Spleen (tissue), 11 donors: ENCODE data around the gene ATF6. TPM values are rescaled to one million over a fixed set of nuclear protein-coding genes. Genes with fewer than 3 reads are reported as not detected.

Experiments used
- DNase-seq: peaks from one replicate; pipeline ENCODE4 v3.0.0-alpha.2; 2020
- H3K27ac ChIP-seq, 8 donors: fragments of 200-600 bp; sonication (generic) in 7 of 8; 1 replicate in 4 of 8; 2 replicates in 4 of 8; pipeline versions ENCODE4 v1.5.0 to v1.8.0; 2016 to 2021; ENCODE audit warnings: inconsistent platforms in 4 of 8, mild to moderate bottlenecking in 4 of 8, moderate library complexity in 1 of 8
- H3K27me3 ChIP-seq, 7 donors: fragments of 200-600 bp; sonication (generic) in 6 of 7; replicated peaks in 1 of 7; 1 replicate in 4 of 7; 2 replicates in 3 of 7; pipeline versions ENCODE4 v1.5.0 to v1.8.0; 2016 to 2021; ENCODE audit warnings: inconsistent platforms in 3 of 7, mild to moderate bottlenecking in 1 of 7
- H3K36me3 ChIP-seq, 6 donors: fragments of 200-600 bp; sonication (generic) in 5 of 6; 1 replicate in 4 of 6; 2 replicates in 2 of 6; pipeline versions ENCODE4 v1.5.0 to v1.8.0; 2016 to 2021; ENCODE audit warnings: inconsistent platforms in 2 of 6
- H3K4me1 ChIP-seq, 6 donors: fragments of 200-600 bp; sonication (generic) in 5 of 6; 1 replicate in 3 of 6; 2 replicates in 3 of 6; pipeline versions ENCODE4 v1.5.0 to v1.8.0; 2016 to 2021; ENCODE audit warnings: inconsistent platforms in 3 of 6
- H3K4me3 ChIP-seq, 8 donors: fragments of 200-600 bp; sonication (generic) in 7 of 8; 1 replicate in 4 of 8; 2 replicates in 4 of 8; pipeline versions ENCODE4 v1.5.0 to v1.8.0; 2016 to 2021; ENCODE audit warnings: inconsistent platforms in 4 of 8, mild to moderate bottlenecking in 4 of 8, moderate library complexity in 2 of 8
- H3K9me3 ChIP-seq, 8 donors: fragments of 200-600 bp; sonication (generic) in 7 of 8; 1 replicate in 4 of 8; 2 replicates in 4 of 8; pipeline versions ENCODE4 v1.5.0 to v1.8.0; 2016 to 2021; ENCODE audit warnings: inconsistent platforms in 4 of 8
- intact Hi-C: fragments of 100-400 bp; cut with DNase I; formaldehyde crosslinking; loops from one replicate; pipeline ENCODE4 v1.15.0; 2023; ENCODE audit warnings: low total_unique reads
- polyA plus RNA-seq, 3 donors: library from polyadenylated mRNA; stranded (reverse); fragments of 200-250 nt; gene quantifications; one replicate each; pipeline ENCODE4 v1.2.1, GENCODE V29; 2013
- small RNA-seq, 4 donors: library from RNA; depleted of rRNA; stranded (forward); fragments of <200 nt; gene quantifications; one replicate each; pipeline ENCODE3, GENCODE V24; 2016
- total RNA-seq, 7 donors: library from RNA; depleted of rRNA in 3 of 7; stranded (reverse); fragments of >200 nt in 3 of 7; fragmentation: NEBNext Ultra II Directional in 4 of 7; extraction: Animal tissue kit (Norgen Biotek cat#: 25700) in 4 of 7; gene quantifications; one replicate each; pipeline versions ENCODE4 v1.1.0 to v1.2.1, GENCODE V29; 2016 to 2021
- TF ChIP-seq, protein P1 (sequence below), 11 experiments: fragments of 200-600 bp in 7 of 11; fragments of 450-650 bp in 4 of 11; sonication (generic) in 4 of 11; IDR thresholded peaks in 8 of 11; conservative IDR thresholded peaks in 3 of 11; 1 replicate in 7 of 11; 2 replicates in 4 of 11; pipeline versions ENCODE4 v1.4.0 to v1.8.0; 2016 to 2021; ENCODE audit warnings: antibody characterized with exemption in 11 of 11, inconsistent platforms in 4 of 11, mild to moderate bottlenecking in 1 of 11
- donor health status: healthy with polysubstance abuse.
- donor health status: DM: no; HTN: no; CAD: no; lungs with moderate emphysema.
- donor health status: DM: no; HTN: no; CAD: no.
- donor health status: Bipolar disorder and iron deficiency.
- donor health status: healthy.
- donor health status: DM: no; HTN: no; CAD: no.
- donor health status: DM: yes; HTN: yes; CAD: no.

The ATF6 gene
- total and polyA plus RNA-seq, 10 donors = 2.5 to 46.8 (median 33.0) TPM

DNA sequence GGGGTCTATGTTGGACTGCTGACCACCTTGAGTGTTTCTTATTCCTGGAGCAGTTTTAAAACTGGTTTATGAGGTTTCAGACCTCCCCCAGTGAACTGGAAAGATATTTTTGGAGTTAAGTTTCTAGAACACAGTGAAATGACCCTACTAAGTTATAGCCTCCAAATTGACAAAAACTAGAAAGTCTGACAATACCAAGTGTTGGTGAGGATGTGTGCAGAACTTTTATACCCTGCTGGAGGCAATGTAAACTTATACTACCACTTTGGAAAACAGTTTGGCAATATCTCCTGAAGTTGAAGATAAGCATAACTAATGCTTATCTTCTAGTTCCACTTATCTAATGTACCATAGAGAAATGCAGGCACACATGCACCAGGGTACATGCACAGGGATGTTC lies 247.2 kb downstream of the ATF6 start:
- H3K4me1 ChIP-seq = no peaks in the 10 kb centered on the region
- DNase-seq = no peak
- peaks cover 0 to 8% (median 4%) of the 10 kb centered on the region in 8 donors for H3K9me3 ChIP-seq
- H3K27ac ChIP-seq = no peak overlapping the region
- no peaks in the 10 kb centered on the region for H3K36me3 ChIP-seq
- H3K4me3 ChIP-seq = no peak overlapping the region
- no peaks in the 10 kb centered on the region for H3K27me3 ChIP-seq
- intact Hi-C loops = no loop called here
- TF ChIP-seq, protein P1, sequence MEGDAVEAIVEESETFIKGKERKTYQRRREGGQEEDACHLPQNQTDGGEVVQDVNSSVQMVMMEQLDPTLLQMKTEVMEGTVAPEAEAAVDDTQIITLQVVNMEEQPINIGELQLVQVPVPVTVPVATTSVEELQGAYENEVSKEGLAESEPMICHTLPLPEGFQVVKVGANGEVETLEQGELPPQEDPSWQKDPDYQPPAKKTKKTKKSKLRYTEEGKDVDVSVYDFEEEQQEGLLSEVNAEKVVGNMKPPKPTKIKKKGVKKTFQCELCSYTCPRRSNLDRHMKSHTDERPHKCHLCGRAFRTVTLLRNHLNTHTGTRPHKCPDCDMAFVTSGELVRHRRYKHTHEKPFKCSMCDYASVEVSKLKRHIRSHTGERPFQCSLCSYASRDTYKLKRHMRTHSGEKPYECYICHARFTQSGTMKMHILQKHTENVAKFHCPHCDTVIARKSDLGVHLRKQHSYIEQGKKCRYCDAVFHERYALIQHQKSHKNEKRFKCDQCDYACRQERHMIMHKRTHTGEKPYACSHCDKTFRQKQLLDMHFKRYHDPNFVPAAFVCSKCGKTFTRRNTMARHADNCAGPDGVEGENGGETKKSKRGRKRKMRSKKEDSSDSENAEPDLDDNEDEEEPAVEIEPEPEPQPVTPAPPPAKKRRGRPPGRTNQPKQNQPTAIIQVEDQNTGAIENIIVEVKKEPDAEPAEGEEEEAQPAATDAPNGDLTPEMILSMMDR (IDR thresholded peaks at IDR 0.05 in 8 of 11, conservative IDR thresholded peaks at IDR 0.05 in 3 of 11) = no peak

Small RNA genes within 50 kb of the gene (small RNA-seq; reads per million reads assigned to genes)
- gene RN7SL466P = 0 reads per million in 4 donors

Other genes starting within 250 kb of the ATF6 start
- gene HSPA6, start 241.8 kb upstream of the ATF6 start, total RNA-seq = 10 to 100 TPM; 13.0 to 52.2 (median 33.8) TPM
- 10 to 100 TPM in 1 of 3 donors, 1 to 10 TPM in 2; 3.6 to 12.4 (median 8.1) TPM for gene HSPA6, start 241.8 kb upstream of the ATF6 start, polyA plus RNA-seq
- 100 to 1,000 TPM; 187 to 532 (median 359) TPM for gene FCGR3A, start 216.5 kb upstream of the ATF6 start, total RNA-seq
- 10 to 100 TPM; 35.5 to 91.8 (median 59.0) TPM for gene FCGR3A, start 216.5 kb upstream of the ATF6 start, polyA plus RNA-seq
- 100 to 1,000 TPM in 4 of 7 donors, 10 to 100 TPM in 3; 39.1 to 268 (median 126) TPM for gene FCGR3B, start 135.1 kb upstream of the ATF6 start, total RNA-seq
- gene FCGR3B, start 135.1 kb upstream of the ATF6 start, polyA plus RNA-seq = 10 to 100 TPM in 2 of 3 donors, 1 to 10 TPM in 1; 2.2 to 29.2 (median 13.2) TPM
- gene FCGR2B, start 103.2 kb upstream of the ATF6 start, total RNA-seq = 10 to 100 TPM; 29.7 to 65.2 (median 38.6) TPM
- 10 to 100 TPM; 43.7 to 66.7 (median 44.0) TPM for gene FCGR2B, start 103.2 kb upstream of the ATF6 start, polyA plus RNA-seq
- gene FCRLA, start 59.1 kb upstream of the ATF6 start, total RNA-seq = 10 to 100 TPM; 28.0 to 68.1 (median 52.5) TPM
- gene FCRLA, start 59.1 kb upstream of the ATF6 start, polyA plus RNA-seq = 100 to 1,000 TPM; 142 to 202 (median 192) TPM
- gene FCRLB, start 44.8 kb upstream of the ATF6 start, total RNA-seq = 1 to 10 TPM; 1.2 to 4.3 (median 1.6) TPM
- 1 to 10 TPM; 2.5 to 4.3 (median 4.3) TPM for gene FCRLB, start 44.8 kb upstream of the ATF6 start, polyA plus RNA-seq
- gene DUSP12, start 16.5 kb upstream of the ATF6 start, total RNA-seq = 10 to 100 TPM; 18.2 to 39.9 (median 23.7) TPM
- gene DUSP12, start 16.5 kb upstream of the ATF6 start, polyA plus RNA-seq = 10 to 100 TPM; 17.9 to 27.8 (median 21.1) TPM